NOMO-1 treated with DMSO at 0.1 percent for 48 hours (cell line): ENCODE data around the gene LBX2.

Experiments
- DNase-seq: peaks from one replicate; lab custom pipeline; 2025; ENCODE audit not compliant: unreplicated experiment; lab: John Stamatoyannopoulos, UW

Gene LBX2

DNA sequence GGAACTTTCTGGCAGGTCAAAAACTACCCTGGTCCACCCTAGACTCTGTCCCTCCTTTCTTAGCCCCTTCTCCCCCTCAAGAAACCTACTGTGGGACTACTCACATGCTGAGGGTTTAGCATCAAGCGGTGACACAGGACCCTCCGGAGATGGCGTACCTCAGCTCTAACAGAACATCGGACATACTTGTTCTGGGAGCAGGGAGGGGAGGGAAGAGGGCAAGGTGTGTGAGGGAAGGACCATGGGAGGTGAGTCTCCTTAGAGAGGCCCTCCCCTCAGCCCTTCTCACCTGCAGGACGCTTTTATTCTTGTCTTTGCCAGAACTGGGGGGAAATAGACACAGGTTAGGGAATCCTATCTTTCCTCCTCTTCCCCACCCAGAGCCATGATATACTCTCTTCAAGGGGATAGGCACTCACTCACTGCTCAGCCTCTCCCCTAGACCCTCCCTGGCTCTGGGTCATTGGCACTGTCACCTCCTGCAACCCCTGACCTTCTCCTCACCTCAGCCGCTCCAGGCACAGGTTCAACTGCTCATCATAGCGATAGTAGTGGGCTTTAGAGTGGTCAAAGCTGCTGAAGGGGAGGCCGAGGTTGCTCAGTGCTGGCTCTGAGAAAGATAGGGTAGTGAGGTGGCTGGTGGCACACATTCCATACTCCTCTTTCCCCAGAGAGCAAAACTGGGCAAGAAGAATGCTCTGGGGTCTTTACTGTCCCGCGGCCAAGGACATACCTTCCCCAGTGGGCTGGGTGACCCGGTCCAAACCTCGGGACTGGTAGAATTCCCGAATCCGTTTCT is 6.2 kb upstream of the LBX2 start:
- no peak for DNase-seq

DNA sequence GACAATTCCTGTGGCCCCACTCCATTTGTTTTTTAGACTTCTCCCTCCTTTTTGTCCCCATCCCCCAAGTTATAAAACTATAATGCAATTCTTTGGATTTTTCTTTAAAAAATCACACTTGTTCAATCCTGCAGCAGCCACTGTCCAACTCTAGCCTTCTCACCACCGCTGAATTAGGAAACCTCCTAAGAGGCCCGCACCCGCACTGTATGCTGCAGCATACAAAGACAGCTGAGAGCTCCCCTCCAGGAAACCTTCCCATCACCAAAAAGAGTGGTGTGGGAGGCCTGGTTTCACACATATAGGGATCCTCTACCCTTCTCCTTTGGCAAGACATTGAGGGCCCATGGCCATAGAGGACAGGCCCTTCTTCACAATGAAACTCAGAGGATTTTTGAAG is 5.2 kb upstream of the LBX2 start:
- no peak for DNase-seq

DNA sequence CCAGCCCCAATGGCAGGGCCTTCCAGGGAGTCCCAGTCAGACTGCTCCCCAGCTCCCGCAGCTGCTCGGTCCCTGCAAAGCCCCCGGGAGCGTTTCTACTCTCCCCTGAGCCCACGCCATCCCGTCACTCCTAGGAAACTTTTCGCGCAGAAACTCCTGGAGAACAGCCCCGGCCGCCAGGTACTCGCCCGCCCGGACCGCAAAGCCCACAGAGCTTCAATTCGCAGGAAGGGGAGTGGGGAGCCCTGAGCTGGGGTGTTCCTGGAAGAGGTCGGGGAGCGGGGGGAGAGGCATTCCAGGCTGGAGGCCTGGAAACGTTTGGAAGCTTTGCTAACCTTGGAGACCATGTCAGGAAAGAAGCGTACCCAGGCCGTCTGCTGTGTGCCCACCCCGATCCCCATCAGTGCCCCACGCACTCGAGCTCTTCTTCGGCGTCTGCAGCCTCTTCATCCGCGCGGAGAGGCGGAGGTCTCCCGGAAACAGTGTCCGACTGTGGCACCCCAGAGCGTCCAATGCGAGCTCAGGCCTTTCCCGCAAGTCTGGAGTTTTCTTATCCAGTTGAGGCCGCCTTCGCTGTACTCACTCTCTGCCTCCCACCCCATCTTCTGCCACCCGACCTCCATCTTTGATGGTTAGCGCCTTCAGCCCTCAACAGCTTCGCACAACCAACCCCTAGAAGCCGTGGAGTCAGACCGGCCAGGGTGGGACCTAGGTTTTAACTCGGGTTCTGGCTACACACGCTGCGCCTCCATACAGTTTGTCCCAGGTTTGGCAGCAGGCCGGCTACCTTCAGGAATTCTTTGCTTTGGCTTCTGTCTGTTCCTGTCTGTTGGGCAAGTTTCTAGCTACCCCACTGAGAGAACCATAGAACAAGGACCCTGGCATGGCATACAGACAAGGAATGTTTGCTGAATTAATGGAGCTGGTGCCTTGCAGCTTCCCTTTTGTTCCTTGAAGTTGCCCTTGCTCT is 4.4 kb upstream of the LBX2 start:
- no peak for DNase-seq

DNA sequence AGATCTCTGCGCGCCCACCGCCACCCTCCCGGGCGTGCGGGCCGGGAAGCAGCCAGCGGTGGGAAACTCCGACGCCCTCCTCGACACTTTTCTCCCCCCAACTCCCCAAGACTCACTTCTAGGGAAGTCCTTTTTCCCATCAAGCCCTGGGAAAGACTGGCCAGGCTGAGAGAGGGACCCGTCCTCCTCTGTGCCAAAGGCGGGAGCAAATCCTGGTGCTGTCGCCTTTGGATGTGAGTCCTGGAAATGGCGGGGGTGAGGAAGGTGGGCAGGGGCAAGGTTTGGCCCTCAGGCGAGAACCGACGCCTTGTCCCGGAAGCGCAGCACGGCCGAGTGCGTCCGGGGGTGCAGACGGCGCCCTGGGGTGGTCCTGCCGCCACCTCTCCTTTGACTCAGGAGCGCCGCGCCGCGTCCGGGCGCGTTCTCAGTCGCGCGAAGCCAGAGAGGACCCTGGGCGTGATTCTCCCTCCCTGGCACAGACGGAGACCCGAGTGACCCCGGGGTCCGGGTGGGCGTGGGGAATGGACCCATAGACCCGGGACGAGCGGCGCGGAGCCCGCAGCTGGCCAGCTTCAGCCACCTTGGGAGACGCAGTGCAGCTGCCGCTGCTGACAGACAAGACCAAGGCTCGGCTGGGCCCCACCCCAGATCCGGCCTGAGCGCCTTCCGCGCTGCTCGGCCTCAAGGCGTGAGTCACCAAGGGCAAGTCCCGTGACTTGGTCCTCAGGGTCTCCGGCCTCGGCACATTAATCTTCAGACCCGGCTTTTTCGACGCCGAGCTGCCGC is 3.5 kb upstream of the LBX2 start:
- DNase-seq: peak; percentile 70

DNA sequence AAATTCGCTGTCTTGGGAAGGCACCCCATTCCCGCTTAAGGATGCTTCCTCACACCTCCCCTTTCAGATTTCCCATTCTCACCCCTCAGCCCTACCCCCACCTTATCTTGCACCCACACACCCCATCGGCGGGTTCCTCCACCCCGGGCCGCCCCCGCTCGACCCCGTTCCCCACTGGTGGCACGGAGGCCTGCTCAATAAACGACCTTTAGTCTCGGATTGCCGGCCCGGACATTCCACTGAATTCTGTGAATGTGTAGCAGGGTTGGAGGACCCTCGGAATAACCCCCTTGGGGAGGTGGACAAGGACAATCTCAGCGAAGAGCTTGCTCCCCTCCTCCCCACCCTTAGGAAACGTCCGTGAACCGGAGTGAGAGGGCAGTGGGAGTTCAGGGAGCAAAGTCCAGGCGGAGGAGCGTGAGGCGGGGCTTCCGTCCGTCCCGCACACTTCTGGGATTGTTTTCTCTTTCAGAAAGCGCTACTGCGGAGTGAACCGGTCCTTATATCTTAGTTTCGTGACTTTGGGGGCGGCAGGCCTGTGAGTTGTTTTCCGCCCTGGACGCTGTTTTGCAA is 2.8 kb upstream of the LBX2 start:
- DNase-seq: peak; percentile 10

DNA sequence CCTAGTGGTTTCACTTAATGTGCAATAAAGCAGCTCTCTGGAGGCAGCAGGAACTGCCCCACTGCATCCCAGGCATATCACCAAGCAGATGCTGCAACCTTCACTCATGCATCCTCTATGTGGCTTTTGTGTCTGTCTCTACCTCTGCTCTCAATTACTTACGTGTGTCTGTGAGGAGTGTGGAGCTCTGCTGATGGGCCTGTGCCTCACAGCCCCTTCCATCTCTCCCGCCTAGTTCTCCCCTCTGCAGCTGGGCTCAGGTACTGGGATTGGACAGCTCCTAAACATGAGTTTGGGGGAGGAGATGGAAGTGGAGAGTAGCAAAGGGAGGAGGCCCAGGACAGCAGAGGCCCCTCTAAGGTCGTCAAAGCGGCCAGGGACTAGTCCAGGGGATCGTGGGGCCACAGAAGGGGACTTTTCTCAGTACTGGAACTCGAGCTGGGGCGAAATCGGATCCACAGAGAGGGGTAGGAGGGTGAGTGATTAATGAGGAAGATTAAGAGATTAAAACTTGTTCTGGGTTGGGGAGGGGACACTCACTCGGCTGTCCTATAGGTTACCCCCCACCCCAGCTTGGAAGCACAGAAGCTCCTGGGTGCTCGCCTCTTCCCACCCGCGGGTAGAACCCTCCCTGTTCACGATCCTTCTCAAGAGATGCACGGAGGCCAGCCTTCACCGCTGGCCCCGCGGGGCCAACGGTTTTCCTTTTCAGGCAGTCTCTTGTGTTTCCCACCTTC is 2.1 kb upstream of the LBX2 start:
- no peak for DNase-seq

DNA sequence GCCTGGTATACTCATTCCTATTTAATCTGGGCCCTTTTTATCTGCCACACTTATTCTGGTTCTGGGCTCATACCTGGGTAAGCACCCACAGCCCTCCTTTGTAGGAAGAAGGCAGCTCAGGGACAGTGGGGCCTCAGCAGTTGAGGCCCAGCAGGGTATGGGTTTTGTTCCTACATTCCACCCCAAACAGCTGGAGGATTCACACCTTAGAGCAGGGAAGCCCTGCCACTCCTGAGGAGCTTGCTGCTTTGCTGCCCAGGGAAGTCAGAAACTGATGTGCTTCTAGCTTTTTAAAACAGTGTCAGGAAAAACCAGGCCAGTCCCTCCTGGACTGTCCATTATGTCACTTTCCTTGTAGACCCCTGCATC is 1.2 kb upstream of the LBX2 start:
- DNase-seq: no peak

DNA sequence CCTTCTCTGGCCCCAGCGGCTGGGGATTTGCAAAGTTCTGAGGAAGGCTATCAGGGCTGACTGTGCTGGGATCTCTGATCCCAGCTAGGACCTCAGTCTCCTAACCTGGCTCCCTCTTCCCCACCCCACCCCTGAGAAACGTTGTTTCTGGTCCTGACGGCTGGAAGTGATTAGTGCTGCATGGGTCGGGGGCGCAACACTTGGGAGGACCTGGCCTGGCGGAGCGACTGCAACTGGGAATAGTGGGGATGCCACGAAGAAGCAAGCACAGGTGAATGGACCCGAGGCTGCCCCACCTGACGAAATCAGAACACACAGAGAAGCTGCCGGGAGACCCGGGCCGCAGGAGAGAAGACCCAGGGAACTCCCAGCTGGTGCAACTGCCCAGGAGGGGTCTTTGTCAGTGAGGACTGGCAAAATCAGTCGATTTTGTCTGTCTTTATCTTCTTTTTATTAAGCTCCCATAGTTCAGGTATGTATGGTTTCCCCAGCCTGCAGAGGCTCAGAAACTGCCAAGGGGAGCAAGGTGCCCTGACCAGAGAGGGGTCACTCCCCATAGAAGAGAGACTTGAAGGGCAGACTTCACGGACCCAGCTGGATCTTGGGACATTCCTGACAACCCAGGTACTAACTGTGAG is 656 bp upstream of the LBX2 start:
- no peak for DNase-seq

DNA sequence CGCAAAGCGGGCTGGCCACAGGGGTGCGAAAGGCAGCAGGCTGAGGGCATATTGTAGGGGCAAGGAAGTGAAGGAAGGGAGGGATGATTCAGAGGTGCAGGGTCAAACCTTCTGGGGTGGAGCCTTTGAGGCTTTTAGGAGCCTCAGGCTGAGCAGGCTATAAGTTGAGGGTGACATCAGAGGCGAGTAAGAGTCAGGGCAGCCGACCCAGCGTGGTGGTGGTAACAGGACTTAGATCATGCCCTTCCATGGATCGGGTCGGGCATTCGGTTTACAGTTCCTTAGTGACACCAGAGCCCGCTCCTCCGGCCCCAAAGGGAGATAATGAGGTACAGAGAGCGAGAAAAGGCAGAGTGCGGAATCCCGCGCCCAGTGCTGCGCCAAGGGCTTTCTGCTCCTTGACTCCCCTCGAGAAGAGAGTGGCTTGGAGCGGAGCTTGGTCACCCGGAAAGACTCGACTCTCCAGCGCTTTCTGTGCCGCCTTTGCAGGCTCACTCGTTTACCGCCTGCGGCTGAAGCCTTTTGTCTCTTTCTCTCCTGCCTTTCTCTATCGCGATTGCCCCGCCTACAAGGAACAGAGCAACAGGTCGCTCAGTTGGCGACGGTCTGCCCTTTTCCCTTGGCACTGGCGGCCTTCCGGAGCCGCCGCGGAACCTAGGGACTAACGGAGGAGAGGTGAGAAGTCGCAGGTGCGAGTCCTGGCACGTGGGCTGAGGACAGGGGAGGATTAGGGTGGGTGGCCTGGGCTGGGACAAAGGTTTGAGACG is 720 bp downstream of the LBX2 start:
- peak; percentile 16 for DNase-seq

DNA sequence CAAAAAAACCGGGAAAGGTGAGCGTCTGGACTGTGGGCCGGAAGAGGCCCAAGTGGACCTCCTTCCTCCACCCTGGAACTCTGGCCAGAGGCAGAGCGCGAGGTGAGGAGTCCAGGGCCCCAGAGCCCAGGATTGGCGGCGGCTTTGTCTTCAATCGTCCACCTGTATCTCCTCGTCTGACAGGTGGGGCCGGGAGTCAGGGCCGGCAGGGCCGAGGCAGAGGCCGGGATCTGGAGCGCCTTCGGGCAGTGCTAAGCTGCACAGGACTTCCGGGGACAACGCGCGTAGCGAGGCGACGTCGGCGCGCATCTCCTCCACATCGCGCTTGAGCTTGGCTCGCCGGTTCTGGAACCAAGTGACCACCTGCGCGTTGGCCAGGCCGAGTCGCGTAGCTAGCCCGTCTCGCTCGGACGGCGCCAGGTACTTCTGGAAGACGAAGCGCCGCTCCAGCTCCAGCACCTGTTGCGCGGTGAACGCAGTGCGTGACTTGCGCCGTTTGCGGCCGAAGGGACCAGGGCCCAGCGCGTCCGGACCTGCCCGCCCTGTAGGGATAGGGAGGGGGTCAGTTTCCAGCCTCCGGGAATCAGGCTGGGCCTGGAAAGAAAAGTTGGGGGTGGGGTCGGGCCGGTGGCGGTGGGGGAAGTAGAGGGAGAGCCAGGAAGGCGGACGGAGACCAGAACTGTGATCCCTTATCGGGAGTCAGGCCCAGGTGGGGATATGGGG is 1.5 kb downstream of the LBX2 start:
- DNase-seq: no peak

DNA sequence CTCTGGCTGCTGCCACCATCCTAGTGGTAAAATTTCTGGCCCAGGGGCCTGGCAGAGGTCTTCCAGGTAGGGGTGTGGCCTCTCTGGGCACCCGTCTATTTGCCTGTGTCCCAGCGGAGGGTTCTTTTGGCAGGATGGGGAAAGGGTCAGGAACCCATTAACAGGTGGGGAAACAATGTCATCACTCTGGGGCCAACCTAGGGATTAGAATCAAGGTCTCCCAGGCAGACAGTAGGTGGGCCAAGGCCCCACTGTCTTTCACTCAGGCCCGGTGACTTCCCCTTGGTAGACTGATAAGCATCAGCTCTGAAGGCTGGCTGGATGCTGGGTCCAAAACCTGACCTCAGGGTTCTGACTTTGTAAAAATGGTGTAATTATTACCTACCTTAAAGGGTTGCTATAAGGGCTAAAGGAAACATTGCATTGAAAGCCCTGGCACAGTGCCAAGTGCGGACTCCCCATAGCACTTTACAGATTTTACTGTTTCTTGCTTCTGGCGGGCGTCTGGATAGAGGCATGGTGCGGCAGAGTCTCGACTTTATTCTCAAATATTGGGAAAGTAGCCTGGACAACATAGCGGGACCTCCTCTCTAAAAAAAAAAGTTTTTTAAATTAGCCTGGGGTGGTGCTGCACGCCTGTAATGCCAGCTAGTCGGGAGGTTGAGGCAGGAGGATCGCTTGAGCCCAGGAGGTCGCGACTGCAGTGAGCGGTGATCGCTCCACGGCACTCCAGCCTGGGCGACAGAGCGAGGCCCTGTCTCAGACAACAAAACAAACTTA is 2.2 kb downstream of the LBX2 start:
- DNase-seq: no peak

DNA sequence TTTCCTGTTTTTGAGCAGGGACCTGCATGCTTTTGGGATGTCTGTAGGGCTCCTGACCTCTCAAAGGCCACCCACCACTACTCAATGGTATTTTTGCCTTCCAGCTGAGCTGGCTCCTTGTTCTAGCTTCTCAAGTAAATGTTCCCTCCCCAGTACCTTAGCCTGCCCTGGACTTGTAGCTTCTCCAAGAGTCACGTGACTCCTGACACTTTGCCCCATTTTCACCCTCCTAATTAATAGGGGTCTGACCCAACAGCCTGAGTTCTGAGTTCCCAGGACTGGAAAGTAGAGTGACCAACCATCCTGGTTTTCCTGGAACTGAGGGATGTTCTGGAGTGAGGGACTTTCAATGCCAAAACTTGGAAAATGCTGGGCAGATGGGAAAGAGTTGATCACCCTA is 4.0 kb downstream of the LBX2 start:
- DNase-seq: no peak

DNA sequence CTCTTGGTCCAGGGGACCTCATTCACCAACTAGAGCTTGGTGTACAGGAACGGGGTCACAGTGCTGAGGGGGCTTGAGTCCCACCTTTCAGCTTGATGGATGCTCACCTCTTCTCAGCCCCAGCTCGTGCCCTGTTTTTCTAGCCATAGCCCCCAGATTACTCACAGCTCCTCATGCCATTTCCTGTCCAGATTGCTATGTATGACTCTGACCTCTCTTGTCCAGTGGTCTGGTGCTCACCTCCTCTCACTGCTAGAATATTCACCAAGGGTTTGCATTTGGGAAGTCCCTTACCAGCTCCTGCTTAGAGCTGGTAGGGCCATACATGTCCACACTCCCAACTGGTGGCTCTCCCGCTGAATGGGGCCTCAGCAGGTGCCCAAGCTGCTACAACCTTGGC is 5.9 kb downstream of the LBX2 start:
- DNase-seq: no peak

DNA sequence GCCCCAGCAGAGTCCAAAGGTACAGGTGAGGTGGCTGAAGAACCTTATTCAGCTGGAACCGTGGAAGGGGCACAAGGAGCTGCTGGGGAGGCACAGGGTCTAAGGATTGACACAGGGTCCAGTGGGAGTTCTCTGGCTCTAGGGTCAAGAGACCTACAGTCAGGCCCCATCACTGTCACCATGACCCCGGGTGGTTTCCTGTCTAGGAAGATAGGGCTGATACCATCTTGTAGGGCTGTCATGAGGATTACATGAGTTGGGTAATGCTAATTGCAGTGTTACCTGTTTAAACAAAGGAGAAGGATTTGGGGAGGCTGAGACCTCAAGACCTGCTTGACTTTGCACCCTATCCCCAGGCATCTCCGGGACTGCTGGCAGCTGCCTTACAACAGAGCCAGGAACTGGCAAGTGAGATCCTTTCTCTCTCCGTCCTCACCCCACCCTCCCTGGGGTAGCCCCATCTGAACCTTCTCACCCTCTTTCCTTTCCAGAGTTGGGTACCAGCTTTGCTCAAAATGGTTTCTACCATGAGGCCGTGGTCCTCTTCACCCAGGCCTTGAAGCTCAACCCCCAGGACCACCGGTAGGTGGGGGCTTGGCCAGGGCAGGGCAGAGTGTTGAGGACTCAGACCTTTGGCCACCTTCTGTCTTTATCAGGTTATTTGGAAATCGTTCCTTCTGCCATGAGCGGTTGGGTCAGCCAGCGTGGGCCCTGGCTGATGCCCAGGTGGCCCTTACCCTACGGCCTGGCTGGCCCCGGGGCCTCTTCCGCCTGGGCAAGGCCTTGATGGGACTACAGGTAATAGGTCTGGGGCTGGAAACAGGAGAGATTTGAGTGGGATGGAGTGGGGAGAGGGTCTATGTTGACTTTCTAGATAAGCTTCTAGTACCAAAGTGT is 7.5 kb downstream of the LBX2 start:
- no peak for DNase-seq

DNA sequence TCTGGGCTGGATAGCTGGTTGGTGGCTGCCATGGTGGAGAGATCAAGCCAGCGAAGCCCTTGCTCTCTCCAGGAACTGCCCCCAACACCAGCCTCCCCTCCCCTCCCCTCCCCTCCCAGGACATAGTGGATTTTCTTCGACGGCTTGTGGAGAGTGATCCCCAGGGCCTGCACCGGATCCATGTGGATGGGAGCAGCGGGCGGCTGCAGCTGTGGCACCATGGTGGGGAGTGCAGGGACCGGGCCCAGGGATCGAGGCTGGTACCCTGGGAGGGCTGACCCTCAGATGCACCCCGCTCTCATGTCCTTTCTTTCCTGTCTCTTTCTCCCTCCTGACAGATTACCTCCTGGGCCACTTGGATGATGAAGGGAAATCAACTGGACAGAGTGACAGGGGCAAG is 9.5 kb downstream of the LBX2 start:
- DNase-seq: no peak

DNA sequence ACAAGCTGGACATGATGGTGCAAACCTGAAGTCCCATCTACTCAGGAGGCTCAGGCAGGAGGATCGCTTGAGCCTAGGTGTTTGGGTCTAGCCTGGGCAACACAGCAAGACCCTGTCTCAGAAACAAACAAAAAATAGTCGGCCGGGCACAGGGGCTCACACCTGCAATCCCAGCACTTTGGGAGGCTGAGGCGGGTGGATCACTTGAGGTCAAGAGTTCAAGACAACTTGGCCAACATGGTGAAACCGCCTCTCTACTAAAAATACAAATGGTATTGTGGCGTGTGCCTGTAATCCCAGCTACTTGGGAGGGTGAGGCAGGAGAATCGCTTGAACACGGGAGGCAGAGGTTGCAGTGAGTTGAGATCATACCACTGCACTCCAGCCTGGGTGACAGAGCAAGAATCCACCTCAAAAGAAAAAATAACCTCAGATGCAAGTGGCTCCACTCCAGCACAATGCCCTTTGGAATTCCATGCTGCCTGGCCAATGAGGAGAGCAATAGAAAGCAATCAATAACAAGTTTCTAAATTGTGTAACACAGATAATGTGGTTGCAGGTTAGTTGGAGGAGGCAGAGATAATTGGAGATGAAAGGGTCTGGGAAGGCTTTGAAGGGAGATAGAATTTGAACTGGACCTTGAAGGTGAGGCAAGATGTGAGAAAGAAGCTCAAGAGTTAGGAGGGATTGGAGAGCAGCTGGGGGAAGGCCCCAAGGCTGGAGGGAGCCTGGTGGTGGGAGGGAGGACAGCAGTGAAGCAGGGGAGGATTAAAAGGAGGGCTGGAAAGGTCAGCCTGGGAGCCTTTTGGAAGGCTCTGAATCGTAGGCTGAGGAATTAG is 10.5 kb downstream of the LBX2 start:
- no peak for DNase-seq
